PFSK-1 (cell line): Measurements from ENCODE around the gene SUGT1.

Source experiments
- POLR2AphosphoS5 ChIP-seq: IDR thresholded peaks from 2 replicates; pipeline ENCODE4 v1.6.1; 2012; ENCODE audit warnings: low read depth, mild to moderate bottlenecking, control low read depth, low read length, moderate library complexity
- TAF1 ChIP-seq: IDR thresholded peaks from 2 replicates; pipeline ENCODE4 v1.6.1; 2012; ENCODE audit warnings: low read length, control low read depth, borderline replicate concordance; ENCODE audit not compliant: insufficient read depth
- TF ChIP-seq, protein P1 (sequence below), 2 experiments: IDR thresholded peaks; 2 replicates each; pipeline versions ENCODE4 v1.6.1 to v1.8.0; 2011 to 2012; ENCODE audit warnings: low read depth in 2 of 2, low read length in 2 of 2, control low read depth in 1 of 2, inconsistent platforms in 1 of 2, mild to moderate bottlenecking in 1 of 2, moderate library complexity in 1 of 2; ENCODE audit not compliant: insufficient read depth in 1 of 2

DNA sequence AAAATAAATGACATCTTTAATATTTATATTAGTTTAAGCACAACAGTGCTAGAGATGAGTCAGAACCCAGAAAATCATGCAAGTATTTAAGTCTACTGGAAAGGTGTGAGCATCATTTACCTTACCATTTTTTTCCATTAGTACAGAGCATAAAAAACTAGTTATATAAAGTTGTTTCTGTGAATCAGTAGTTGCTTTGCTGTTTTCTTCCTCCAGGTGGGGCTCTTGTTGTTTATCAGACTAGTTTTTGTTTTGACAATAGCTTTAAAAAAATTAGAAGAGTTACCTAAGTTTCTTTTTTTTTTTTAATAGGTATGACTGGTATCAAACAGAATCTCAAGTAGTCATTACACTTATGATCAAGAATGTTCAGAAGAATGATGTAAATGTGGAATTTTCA lies 12.7 kb downstream of the SUGT1 start:
- TF ChIP-seq POLR2AphosphoS5 (no peak), TAF1 (no peak)
- TF ChIP-seq, protein P1, sequence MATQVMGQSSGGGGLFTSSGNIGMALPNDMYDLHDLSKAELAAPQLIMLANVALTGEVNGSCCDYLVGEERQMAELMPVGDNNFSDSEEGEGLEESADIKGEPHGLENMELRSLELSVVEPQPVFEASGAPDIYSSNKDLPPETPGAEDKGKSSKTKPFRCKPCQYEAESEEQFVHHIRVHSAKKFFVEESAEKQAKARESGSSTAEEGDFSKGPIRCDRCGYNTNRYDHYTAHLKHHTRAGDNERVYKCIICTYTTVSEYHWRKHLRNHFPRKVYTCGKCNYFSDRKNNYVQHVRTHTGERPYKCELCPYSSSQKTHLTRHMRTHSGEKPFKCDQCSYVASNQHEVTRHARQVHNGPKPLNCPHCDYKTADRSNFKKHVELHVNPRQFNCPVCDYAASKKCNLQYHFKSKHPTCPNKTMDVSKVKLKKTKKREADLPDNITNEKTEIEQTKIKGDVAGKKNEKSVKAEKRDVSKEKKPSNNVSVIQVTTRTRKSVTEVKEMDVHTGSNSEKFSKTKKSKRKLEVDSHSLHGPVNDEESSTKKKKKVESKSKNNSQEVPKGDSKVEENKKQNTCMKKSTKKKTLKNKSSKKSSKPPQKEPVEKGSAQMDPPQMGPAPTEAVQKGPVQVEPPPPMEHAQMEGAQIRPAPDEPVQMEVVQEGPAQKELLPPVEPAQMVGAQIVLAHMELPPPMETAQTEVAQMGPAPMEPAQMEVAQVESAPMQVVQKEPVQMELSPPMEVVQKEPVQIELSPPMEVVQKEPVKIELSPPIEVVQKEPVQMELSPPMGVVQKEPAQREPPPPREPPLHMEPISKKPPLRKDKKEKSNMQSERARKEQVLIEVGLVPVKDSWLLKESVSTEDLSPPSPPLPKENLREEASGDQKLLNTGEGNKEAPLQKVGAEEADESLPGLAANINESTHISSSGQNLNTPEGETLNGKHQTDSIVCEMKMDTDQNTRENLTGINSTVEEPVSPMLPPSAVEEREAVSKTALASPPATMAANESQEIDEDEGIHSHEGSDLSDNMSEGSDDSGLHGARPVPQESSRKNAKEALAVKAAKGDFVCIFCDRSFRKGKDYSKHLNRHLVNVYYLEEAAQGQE (IDR thresholded peaks at IDR 0.05; ENCODE audit: insufficient read depth in 1 of 2, low read depth in 2 of 2, low read length in 2 of 2), result no peak
